ENCODE data around the gene GNAS. TPM values are rescaled to one million over a fixed set of nuclear protein-coding genes. Genes with fewer than 3 reads are reported as not detected.
A peak's percentile ranks its signal among the peaks of the same experiment; 100 is the strongest.

Gene GNAS
- total and polyA plus RNA-seq, 9 of the 15 experiments (the other 6 are each of a cell fraction or from before 2014, with no cell fraction given) = 128 to 648 (median 266) TPM

DNA sequence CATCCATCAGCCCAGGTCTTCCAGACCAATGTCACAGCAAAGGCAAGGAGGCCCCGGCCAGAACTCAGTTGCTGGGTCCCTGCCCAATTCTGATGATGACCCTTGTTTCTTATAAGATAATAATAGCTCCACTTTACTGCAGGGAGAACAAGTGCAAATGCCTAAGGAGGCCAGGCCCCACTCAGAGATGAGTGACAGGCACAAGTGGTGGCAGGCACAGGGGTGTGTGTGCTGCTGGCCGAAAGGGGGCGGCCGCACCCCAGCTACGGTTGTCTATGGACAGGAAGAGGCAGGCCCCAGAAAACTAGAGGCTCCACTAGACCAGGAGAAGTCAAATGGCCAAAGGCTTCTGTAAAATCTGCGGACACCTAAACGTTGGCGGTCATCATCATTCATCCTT lies 30.4 kb upstream of the GNAS start (continued):
- TF ChIP-seq, protein P1, sequence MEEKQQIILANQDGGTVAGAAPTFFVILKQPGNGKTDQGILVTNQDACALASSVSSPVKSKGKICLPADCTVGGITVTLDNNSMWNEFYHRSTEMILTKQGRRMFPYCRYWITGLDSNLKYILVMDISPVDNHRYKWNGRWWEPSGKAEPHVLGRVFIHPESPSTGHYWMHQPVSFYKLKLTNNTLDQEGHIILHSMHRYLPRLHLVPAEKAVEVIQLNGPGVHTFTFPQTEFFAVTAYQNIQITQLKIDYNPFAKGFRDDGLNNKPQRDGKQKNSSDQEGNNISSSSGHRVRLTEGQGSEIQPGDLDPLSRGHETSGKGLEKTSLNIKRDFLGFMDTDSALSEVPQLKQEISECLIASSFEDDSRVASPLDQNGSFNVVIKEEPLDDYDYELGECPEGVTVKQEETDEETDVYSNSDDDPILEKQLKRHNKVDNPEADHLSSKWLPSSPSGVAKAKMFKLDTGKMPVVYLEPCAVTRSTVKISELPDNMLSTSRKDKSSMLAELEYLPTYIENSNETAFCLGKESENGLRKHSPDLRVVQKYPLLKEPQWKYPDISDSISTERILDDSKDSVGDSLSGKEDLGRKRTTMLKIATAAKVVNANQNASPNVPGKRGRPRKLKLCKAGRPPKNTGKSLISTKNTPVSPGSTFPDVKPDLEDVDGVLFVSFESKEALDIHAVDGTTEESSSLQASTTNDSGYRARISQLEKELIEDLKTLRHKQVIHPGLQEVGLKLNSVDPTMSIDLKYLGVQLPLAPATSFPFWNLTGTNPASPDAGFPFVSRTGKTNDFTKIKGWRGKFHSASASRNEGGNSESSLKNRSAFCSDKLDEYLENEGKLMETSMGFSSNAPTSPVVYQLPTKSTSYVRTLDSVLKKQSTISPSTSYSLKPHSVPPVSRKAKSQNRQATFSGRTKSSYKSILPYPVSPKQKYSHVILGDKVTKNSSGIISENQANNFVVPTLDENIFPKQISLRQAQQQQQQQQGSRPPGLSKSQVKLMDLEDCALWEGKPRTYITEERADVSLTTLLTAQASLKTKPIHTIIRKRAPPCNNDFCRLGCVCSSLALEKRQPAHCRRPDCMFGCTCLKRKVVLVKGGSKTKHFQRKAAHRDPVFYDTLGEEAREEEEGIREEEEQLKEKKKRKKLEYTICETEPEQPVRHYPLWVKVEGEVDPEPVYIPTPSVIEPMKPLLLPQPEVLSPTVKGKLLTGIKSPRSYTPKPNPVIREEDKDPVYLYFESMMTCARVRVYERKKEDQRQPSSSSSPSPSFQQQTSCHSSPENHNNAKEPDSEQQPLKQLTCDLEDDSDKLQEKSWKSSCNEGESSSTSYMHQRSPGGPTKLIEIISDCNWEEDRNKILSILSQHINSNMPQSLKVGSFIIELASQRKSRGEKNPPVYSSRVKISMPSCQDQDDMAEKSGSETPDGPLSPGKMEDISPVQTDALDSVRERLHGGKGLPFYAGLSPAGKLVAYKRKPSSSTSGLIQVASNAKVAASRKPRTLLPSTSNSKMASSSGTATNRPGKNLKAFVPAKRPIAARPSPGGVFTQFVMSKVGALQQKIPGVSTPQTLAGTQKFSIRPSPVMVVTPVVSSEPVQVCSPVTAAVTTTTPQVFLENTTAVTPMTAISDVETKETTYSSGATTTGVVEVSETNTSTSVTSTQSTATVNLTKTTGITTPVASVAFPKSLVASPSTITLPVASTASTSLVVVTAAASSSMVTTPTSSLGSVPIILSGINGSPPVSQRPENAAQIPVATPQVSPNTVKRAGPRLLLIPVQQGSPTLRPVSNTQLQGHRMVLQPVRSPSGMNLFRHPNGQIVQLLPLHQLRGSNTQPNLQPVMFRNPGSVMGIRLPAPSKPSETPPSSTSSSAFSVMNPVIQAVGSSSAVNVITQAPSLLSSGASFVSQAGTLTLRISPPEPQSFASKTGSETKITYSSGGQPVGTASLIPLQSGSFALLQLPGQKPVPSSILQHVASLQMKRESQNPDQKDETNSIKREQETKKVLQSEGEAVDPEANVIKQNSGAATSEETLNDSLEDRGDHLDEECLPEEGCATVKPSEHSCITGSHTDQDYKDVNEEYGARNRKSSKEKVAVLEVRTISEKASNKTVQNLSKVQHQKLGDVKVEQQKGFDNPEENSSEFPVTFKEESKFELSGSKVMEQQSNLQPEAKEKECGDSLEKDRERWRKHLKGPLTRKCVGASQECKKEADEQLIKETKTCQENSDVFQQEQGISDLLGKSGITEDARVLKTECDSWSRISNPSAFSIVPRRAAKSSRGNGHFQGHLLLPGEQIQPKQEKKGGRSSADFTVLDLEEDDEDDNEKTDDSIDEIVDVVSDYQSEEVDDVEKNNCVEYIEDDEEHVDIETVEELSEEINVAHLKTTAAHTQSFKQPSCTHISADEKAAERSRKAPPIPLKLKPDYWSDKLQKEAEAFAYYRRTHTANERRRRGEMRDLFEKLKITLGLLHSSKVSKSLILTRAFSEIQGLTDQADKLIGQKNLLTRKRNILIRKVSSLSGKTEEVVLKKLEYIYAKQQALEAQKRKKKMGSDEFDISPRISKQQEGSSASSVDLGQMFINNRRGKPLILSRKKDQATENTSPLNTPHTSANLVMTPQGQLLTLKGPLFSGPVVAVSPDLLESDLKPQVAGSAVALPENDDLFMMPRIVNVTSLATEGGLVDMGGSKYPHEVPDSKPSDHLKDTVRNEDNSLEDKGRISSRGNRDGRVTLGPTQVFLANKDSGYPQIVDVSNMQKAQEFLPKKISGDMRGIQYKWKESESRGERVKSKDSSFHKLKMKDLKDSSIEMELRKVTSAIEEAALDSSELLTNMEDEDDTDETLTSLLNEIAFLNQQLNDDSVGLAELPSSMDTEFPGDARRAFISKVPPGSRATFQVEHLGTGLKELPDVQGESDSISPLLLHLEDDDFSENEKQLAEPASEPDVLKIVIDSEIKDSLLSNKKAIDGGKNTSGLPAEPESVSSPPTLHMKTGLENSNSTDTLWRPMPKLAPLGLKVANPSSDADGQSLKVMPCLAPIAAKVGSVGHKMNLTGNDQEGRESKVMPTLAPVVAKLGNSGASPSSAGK (IDR thresholded peaks at IDR 0.05) = no peak
- no peak for TF ChIP-seq LCOR (CRISPR knock-in tag; IDR thresholded peaks at IDR 0.05)
- no peak for TF ChIP-seq RCOR1 (IDR thresholded peaks at IDR 0.05; ENCODE audit: borderline replicate concordance in 1 of 2, low read depth in 2 of 2, low read length in 2 of 2)
- TF ChIP-seq RAD21 (CRISPR knock-in tag; conservative IDR thresholded peaks at IDR 0.05 in 1 of 2, IDR thresholded peaks at IDR 0.05 in 1 of 2) = peak in 1 of 2 experiments; percentile 51; a peak in 2 of 4 replicates
- no peak for TF ChIP-seq JUND (IDR thresholded peaks at IDR 0.05; ENCODE audit: borderline replicate concordance, low read depth, low read length)
- TF ChIP-seq JUND (tag; IDR thresholded peaks at IDR 0.05; ENCODE audit: borderline replicate concordance, low read depth, low read length) = no peak
- TF ChIP-seq, protein P2, sequence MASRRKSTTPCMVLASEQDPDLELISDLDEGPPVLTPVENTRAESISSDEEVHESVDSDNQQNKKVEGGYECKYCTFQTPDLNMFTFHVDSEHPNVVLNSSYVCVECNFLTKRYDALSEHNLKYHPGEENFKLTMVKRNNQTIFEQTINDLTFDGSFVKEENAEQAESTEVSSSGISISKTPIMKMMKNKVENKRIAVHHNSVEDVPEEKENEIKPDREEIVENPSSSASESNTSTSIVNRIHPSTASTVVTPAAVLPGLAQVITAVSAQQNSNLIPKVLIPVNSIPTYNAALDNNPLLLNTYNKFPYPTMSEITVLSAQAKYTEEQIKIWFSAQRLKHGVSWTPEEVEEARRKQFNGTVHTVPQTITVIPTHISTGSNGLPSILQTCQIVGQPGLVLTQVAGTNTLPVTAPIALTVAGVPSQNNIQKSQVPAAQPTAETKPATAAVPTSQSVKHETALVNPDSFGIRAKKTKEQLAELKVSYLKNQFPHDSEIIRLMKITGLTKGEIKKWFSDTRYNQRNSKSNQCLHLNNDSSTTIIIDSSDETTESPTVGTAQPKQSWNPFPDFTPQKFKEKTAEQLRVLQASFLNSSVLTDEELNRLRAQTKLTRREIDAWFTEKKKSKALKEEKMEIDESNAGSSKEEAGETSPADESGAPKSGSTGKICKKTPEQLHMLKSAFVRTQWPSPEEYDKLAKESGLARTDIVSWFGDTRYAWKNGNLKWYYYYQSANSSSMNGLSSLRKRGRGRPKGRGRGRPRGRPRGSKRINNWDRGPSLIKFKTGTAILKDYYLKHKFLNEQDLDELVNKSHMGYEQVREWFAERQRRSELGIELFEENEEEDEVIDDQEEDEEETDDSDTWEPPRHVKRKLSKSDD (conservative IDR thresholded peaks at IDR 0.05; ENCODE audit: low read length) = no peak
- no peak for TF ChIP-seq ZBED1 (IDR thresholded peaks at IDR 0.05)
- TF ChIP-seq, protein P3, sequence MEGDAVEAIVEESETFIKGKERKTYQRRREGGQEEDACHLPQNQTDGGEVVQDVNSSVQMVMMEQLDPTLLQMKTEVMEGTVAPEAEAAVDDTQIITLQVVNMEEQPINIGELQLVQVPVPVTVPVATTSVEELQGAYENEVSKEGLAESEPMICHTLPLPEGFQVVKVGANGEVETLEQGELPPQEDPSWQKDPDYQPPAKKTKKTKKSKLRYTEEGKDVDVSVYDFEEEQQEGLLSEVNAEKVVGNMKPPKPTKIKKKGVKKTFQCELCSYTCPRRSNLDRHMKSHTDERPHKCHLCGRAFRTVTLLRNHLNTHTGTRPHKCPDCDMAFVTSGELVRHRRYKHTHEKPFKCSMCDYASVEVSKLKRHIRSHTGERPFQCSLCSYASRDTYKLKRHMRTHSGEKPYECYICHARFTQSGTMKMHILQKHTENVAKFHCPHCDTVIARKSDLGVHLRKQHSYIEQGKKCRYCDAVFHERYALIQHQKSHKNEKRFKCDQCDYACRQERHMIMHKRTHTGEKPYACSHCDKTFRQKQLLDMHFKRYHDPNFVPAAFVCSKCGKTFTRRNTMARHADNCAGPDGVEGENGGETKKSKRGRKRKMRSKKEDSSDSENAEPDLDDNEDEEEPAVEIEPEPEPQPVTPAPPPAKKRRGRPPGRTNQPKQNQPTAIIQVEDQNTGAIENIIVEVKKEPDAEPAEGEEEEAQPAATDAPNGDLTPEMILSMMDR (IDR thresholded peaks at IDR 0.05 in 2 of 3, conservative IDR thresholded peaks at IDR 0.05 in 1 of 3; ENCODE audit: insufficient read depth in 2 of 3, low read depth in 1 of 3, low read length in 3 of 3) = peak; percentile 60 to 66 (median 65)
- no peak for TF ChIP-seq SMARCC2 (IDR thresholded peaks at IDR 0.05; ENCODE audit: low read depth)
- no peak for TF ChIP-seq MTA1 (IDR thresholded peaks at IDR 0.05; ENCODE audit: borderline replicate concordance)
- no peak for TF ChIP-seq DDX20 (tag; IDR thresholded peaks at IDR 0.05; ENCODE audit: low read depth)
- no peak for TF ChIP-seq DPF2 (IDR thresholded peaks at IDR 0.05)
